Testis (tissue), 3 donors: Measurements from ENCODE around the gene DIP2B. TPM values are rescaled to one million over a fixed set of nuclear protein-coding genes. Genes with fewer than 3 reads are reported as not detected.

ENCODE experiments used
- DNase-seq: peaks from one replicate; pipeline ENCODE4 v3.0.0-alpha.2; 2019
- H3K27ac ChIP-seq, 2 donors: fragments of 200-600 bp; sonication (generic); one replicate each; pipeline ENCODE4 v1.5.1; 2019
- H3K27me3 ChIP-seq: fragments of 200-600 bp; sonication (generic); one replicate; pipeline ENCODE4 v1.5.1; 2019
- H3K36me3 ChIP-seq: fragments of 200-600 bp; sonication (generic); one replicate; pipeline ENCODE4 v1.5.1; 2017; ENCODE audit warnings: low read depth; ENCODE audit errors: missing control alignments
- H3K4me1 ChIP-seq: fragments of 200-600 bp; sonication (generic); one replicate; pipeline ENCODE4 v1.5.1; 2019
- H3K4me3 ChIP-seq, 2 donors: fragments of 200-600 bp; sonication (generic); one replicate each; pipeline ENCODE4 v1.5.1; 2017 to 2019
- H3K9me3 ChIP-seq: fragments of 200-600 bp; sonication (generic); one replicate; pipeline ENCODE4 v1.5.1; 2017
- POLR2A ChIP-seq: fragments of 450-650 bp; IDR thresholded peaks from one replicate; pipeline ENCODE4 v1.6.1; 2017; ENCODE audit warnings: antibody characterized with exemption, mild to moderate bottlenecking, moderate library complexity
- WGBS, 2 donors: methylation state at CpG; one replicate each; pipeline ENCODE4 v1.1.5; 2018; 5-methylcytosine and 5-hydroxymethylcytosine counted together
- intact Hi-C: fragments of 100-400 bp; cut with DNase I; formaldehyde crosslinking; loops from one replicate; pipeline ENCODE4 v1.15.1; 2023; ENCODE audit warnings: low total_unique reads
- polyA plus RNA-seq: library from polyadenylated mRNA; stranded (reverse); fragments of 350-450 nt; fragmentation: Illumina TruSeq; extraction: RNeasy Lipid Tissue Mini Kit (QIAGEN cat#74804); gene quantifications from one replicate; pipeline ENCODE4 v1.2.3, GENCODE V29; 2014; ENCODE audit warnings: low read depth, low replicate concordance; ENCODE audit not compliant: insufficient read depth
- total RNA-seq, 2 donors: library from RNA; depleted of rRNA; stranded (reverse); fragments of >200 nt; gene quantifications; one replicate each; pipeline ENCODE4 v1.2.3, GENCODE V29; 2016
- TF ChIP-seq, protein P1 (sequence below), 3 experiments: fragments of 450-650 bp in 2 of 3; fragments of 200-600 bp in 1 of 3; sonication (generic) in 1 of 3; IDR thresholded peaks; one replicate each; pipeline ENCODE4 v1.5.1; 2016 to 2019; ENCODE audit warnings: antibody characterized with exemption in 3 of 3, mild to moderate bottlenecking in 2 of 3, moderate library complexity in 1 of 3

Gene DIP2B
- total and polyA plus RNA-seq, 3 donors from 2014 or later = 19.1 to 57.1 (median 43.5) TPM

DNA sequence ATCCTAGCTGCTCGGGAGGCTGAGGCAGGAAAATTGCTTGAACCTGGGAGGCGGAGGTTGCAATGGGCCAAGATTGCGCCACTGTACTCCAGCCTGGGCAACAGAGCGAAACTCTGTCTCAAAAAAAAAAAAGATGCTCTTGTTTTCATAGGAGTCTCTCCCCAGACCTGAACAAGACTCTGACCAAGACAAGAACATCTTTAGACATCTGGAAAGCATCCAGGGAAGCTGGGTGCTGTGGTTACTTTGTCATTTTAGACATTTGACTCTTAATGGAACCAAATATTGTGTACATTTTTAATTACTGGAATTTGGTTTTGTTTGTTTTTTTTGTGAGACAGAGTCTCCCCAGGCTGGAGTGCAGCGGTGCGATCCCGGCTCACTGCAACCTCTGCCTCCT lies 238.0 kb downstream of the DIP2B start:
- WGBS, 2 donors = 96 to 97% methylated on average over 7 of the region's 7 CpGs
- Histone ChIP-seq H3K27ac (no peak overlapping the region), H3K9me3 (no peaks in the 10 kb centered on the region), H3K4me3 (no peak overlapping the region), H3K36me3 (no peaks in the 10 kb centered on the region), H3K27me3 (no peaks in the 10 kb centered on the region), H3K4me1 (no peaks in the 10 kb centered on the region)
- TF ChIP-seq, protein P1, sequence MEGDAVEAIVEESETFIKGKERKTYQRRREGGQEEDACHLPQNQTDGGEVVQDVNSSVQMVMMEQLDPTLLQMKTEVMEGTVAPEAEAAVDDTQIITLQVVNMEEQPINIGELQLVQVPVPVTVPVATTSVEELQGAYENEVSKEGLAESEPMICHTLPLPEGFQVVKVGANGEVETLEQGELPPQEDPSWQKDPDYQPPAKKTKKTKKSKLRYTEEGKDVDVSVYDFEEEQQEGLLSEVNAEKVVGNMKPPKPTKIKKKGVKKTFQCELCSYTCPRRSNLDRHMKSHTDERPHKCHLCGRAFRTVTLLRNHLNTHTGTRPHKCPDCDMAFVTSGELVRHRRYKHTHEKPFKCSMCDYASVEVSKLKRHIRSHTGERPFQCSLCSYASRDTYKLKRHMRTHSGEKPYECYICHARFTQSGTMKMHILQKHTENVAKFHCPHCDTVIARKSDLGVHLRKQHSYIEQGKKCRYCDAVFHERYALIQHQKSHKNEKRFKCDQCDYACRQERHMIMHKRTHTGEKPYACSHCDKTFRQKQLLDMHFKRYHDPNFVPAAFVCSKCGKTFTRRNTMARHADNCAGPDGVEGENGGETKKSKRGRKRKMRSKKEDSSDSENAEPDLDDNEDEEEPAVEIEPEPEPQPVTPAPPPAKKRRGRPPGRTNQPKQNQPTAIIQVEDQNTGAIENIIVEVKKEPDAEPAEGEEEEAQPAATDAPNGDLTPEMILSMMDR (IDR thresholded peaks at IDR 0.05) = no peak
- DNase-seq = no peak
- intact Hi-C loops = no loop called here

DNA sequence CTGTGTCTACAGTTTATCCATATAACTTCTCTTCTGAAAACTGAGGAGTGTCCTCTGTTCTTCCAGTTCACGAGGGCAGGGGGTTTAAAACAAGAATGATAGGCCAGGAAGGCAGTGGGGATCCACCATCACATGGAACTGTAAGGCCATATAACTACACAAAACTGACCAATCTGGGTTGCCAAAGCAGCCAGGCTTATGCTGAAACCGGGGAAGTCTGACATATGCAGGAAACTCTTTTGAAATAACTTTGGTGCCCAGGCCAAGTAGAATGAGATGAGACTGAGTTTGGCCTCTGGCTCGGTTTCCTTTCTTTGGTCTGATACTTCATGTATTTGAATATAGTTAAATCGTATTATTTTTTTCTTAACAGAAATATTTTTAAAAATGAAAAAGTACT lies 241.1 kb downstream of the DIP2B start:
- Histone ChIP-seq H3K36me3 (no peaks in the 10 kb centered on the region), H3K4me1 (no peaks in the 10 kb centered on the region), H3K27me3 (no peaks in the 10 kb centered on the region), H3K4me3 (no peak overlapping the region), H3K9me3 (no peaks in the 10 kb centered on the region), H3K27ac (no peak overlapping the region)
- DNase-seq = no peak
- intact Hi-C loops = no loop called here
- no peak for TF ChIP-seq POLR2A
- TF ChIP-seq, protein P1 (IDR thresholded peaks at IDR 0.05) = no peak
- WGBS, 2 donors = 88 to 95% methylated on average over 4 of the region's 4 CpGs

DNA sequence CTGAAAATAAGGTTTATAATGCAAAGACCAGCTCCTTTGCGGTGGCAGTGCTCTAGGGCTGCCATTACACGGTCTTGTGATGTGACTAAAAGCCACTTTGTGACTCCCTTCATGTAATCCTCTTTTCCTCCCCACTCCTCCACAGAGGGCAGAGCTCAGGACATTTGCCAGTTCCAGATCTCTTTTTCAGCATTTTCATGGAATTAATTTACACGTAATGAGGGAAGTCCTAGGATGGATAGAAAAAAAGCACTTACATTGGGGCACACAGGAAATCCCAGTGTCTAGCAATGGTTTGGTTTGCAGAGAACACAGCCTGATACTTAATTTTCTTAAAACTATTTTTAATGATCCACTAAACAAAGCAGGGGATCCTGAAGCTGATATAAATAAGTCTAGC lies 241.6 kb downstream of the DIP2B start:
- no peak overlapping the region for H3K4me3 ChIP-seq
- no peaks in the 10 kb centered on the region for H3K36me3 ChIP-seq
- no peaks in the 10 kb centered on the region for H3K27me3 ChIP-seq
- intact Hi-C loops = no loop called here
- 93 to 94% methylated on average over 3 of the region's 3 CpGs for WGBS, 2 donors
- no peak overlapping the region for H3K27ac ChIP-seq
- H3K4me1 ChIP-seq = no peaks in the 10 kb centered on the region
- H3K9me3 ChIP-seq = no peaks in the 10 kb centered on the region
- no peak for DNase-seq
- no peak for TF ChIP-seq POLR2A

DNA sequence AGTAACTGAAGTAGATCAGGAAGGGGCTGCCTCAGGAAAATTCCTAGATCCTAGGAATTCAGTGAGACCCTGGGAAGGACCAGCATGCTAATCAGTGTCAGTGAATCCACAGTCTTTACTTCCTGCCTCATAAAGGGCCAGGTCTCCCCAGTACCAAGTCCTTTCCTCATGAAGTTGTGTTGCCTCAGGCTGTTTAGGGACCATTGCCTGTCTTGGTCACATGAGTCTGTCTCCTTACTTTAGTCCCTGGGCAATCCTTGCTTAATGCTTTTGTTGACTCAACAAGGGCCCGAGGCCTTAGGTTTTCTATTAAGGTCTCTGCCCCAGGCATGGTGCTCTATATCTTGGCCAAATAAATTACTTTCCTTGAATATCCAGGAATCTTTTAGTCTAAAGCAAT lies 243.0 kb downstream of the DIP2B start:
- H3K9me3 ChIP-seq = no peaks in the 10 kb centered on the region
- 100% methylated on average over 1 of the region's 1 CpG for WGBS, 2 donors
- no peak overlapping the region for H3K4me3 ChIP-seq
- H3K27ac ChIP-seq = no peak overlapping the region
- DNase-seq = no peak
- no peaks in the 10 kb centered on the region for H3K36me3 ChIP-seq
- H3K27me3 ChIP-seq = no peaks in the 10 kb centered on the region
- intact Hi-C loops = no loop called here
- no peak for TF ChIP-seq POLR2A
- TF ChIP-seq, protein P1 (IDR thresholded peaks at IDR 0.05) = no peak
- no peaks in the 10 kb centered on the region for H3K4me1 ChIP-seq

DNA sequence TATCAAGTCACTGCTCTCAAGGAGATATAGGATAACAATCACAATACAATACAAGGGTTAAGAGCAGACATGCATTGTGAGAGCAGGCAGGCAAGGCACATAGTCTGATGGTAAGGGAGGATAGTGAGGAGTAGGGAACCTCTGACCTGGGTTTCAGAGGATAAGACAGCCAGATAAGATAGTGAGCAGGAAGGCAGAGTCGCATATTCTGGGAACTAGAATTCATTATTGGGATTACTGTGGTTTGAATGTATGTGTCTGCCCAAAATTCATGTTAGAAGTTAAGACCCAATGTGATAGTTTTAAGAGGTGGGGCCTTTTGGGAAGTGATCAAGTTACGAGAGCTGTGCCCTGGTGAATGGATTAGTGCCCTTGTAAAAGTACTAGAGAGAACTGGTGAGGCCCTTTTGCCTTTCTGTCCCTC lies 244.7 kb downstream of the DIP2B start:
- no peaks in the 10 kb centered on the region for H3K4me1 ChIP-seq
- H3K36me3 ChIP-seq = no peaks in the 10 kb centered on the region
- TF ChIP-seq, protein P1 (IDR thresholded peaks at IDR 0.05) = no peak
- TF ChIP-seq POLR2A = no peak
- no peaks in the 10 kb centered on the region for H3K27me3 ChIP-seq
- no peak for DNase-seq
- intact Hi-C loops = no loop called here
- no peak overlapping the region for H3K4me3 ChIP-seq
- no peak overlapping the region for H3K27ac ChIP-seq
- no peaks in the 10 kb centered on the region for H3K9me3 ChIP-seq
- WGBS, 2 donors = 78 to 85% methylated on average over 2 of the region's 2 CpGs
